ENCODE results near the gene UNC13A. TPM values are rescaled to one million over a fixed set of nuclear protein-coding genes. Genes with fewer than 3 reads are reported as not detected.

Gene UNC13A
- total RNA-seq, 1 experiment from 2014 or later = 22.2 TPM

DNA sequence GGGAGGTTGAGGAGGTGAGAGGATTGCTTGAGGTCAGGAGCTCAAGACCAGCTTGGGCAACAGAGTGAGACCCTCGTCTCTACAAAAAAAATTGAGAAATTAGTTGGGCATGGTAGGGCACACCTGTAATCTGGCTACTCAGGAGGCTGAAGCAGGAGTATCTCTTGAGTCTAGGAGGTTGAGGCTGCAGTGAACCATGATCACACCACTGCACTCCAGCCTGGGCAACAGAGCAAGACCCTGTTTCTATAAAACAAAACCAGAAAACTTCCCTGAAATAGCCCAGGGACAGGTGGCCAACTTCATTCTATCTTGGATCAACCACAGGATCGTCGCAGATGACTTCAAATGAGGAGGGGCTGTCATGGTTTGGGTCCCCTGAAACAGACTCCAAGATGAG, 104.0 kb downstream of the UNC13A start:
- Histone ChIP-seq H2BK20ac (ENCODE audit: low read depth, low read length, poor library complexity, severe bottlenecking) (no peak overlapping the region), H3K14ac (ENCODE audit: insufficient read depth, low read length) (no peak overlapping the region), H2AFZ (ENCODE audit: low read length) (no peak overlapping the region), H2AK5ac (ENCODE audit: insufficient read length, low read length) (no peak overlapping the region), H3K23me2 (ENCODE audit: insufficient read length, low read depth, low read length, poor library complexity, severe bottlenecking) (no peaks in the 10 kb centered on the region), H3K79me2 (ENCODE audit: insufficient read depth, low read length) (no peaks in the 10 kb centered on the region), H3K23ac (ENCODE audit: insufficient read length, low read depth, low read length) (no peak overlapping the region), H2BK12ac (ENCODE audit: insufficient read length, low read depth, low read length) (no peak overlapping the region), H3K27ac (ENCODE audit: insufficient read length, low read depth, low read length) (no peak overlapping the region), H2BK5ac (ENCODE audit: insufficient read length, low read length) (no peak overlapping the region), H4K8ac (replicated peaks; ENCODE audit: insufficient read length, low read depth, low read length) (no peak overlapping the region), H3K9me3 (ENCODE audit: control insufficient read depth, low read depth, low read length) (no peaks in the 10 kb centered on the region), H3K4me2 (ENCODE audit: insufficient read depth, insufficient read length, low read length) (no peak overlapping the region), H2BK15ac (ENCODE audit: low read depth, low read length) (no peak overlapping the region), H3K4ac (ENCODE audit: low read depth, low read length) (no peak overlapping the region), H3T11ph (ENCODE audit: low read length) (no peak overlapping the region), H4K20me1 (ENCODE audit: control insufficient read depth, insufficient read depth, insufficient read length) (no peaks in the 10 kb centered on the region), H4K91ac (ENCODE audit: insufficient read length, low read depth, low read length) (no peak overlapping the region), H3K56ac (ENCODE audit: insufficient read length, low read depth, low read length) (no peak overlapping the region), H3K18ac (ENCODE audit: insufficient read length, low read depth, low read length) (no peak overlapping the region), H3K27me3 (ENCODE audit: insufficient read depth, low read length) (no peaks in the 10 kb centered on the region), H2BK120ac (ENCODE audit: low read depth, low read length, poor library complexity, severe bottlenecking) (no peak overlapping the region), H3K9ac (ENCODE audit: extremely low read depth, insufficient read length, low read length) (no peak overlapping the region), H3K79me1 (ENCODE audit: insufficient read depth, low read depth, low read length, poor library complexity, severe bottlenecking) (no peaks in the 10 kb centered on the region), H4K5ac (ENCODE audit: insufficient read length, low read depth, low read length) (no peak overlapping the region), H3K4me1 (ENCODE audit: insufficient read depth, low read length) (no peaks in the 10 kb centered on the region; the same call in 1 of the 2 replicates)
- no CpG with 5 or more reads among the region's 3 CpGs for WGBS (ENCODE audit: extremely low coverage, insufficient read length, low lambda C conversion rate)
- peaks cover 20 to 31% of the 10 kb centered on the region in 2 experiments for H3K4me1 Mint-ChIP-seq
- DNase-seq = no peak
- TF ChIP-seq, protein P1, sequence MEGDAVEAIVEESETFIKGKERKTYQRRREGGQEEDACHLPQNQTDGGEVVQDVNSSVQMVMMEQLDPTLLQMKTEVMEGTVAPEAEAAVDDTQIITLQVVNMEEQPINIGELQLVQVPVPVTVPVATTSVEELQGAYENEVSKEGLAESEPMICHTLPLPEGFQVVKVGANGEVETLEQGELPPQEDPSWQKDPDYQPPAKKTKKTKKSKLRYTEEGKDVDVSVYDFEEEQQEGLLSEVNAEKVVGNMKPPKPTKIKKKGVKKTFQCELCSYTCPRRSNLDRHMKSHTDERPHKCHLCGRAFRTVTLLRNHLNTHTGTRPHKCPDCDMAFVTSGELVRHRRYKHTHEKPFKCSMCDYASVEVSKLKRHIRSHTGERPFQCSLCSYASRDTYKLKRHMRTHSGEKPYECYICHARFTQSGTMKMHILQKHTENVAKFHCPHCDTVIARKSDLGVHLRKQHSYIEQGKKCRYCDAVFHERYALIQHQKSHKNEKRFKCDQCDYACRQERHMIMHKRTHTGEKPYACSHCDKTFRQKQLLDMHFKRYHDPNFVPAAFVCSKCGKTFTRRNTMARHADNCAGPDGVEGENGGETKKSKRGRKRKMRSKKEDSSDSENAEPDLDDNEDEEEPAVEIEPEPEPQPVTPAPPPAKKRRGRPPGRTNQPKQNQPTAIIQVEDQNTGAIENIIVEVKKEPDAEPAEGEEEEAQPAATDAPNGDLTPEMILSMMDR (conservative IDR thresholded peaks at IDR 0.05) = no peak
- H3K36me3 Mint-ChIP-seq (ENCODE audit: insufficient read depth in 1 of 3, low read depth in 3 of 3) = peaks cover 9 to 31% (median 22%) of the 10 kb centered on the region in 3 experiments; a peak in 6 of 7 replicates
- H3K27ac Mint-ChIP-seq = no peak overlapping the region
- no peaks in the 10 kb centered on the region for H3K27me3 Mint-ChIP-seq (ENCODE audit: low read depth)
- no peak overlapping the region for H3K4me3 Mint-ChIP-seq
- H3K9me3 Mint-ChIP-seq = no peaks in the 10 kb centered on the region; a peak in 1 of 5 replicates

Data from H9 (cell line).